ENCODE measurements around the gene BLACAT1.
"Not testable (repeated sequence)": the region's sequence is repeated elsewhere in the genome, so short reads cannot be mapped to it uniquely, and the experiment has no call there.

The BLACAT1 gene

GRCh38 chr1:205481218-205481617, 25.4 kb upstream of the BLACAT1 start:
- no peak overlapping the region for H3K9ac ChIP-seq (ENCODE audit: low read depth, low read length)
- H3K4me2 ChIP-seq (ENCODE audit: low read length): no peak overlapping the region
- no peaks in the 10 kb centered on the region for H3K4me1 ChIP-seq (ENCODE audit: control insufficient read depth, insufficient read depth, low read length)
- H3K4me3 ChIP-seq (ENCODE audit: low read length): no peak overlapping the region
- H3K36me3 ChIP-seq (ENCODE audit: insufficient read depth, low read length): no peaks in the 10 kb centered on the region
- peaks cover 51% of the 10 kb centered on the region for H3K27me3 ChIP-seq (ENCODE audit: control insufficient read depth, insufficient read depth, low read length)
- no peaks in the 10 kb centered on the region for H3K9me3 ChIP-seq (replicated peaks; ENCODE audit: low read length)

DNA sequence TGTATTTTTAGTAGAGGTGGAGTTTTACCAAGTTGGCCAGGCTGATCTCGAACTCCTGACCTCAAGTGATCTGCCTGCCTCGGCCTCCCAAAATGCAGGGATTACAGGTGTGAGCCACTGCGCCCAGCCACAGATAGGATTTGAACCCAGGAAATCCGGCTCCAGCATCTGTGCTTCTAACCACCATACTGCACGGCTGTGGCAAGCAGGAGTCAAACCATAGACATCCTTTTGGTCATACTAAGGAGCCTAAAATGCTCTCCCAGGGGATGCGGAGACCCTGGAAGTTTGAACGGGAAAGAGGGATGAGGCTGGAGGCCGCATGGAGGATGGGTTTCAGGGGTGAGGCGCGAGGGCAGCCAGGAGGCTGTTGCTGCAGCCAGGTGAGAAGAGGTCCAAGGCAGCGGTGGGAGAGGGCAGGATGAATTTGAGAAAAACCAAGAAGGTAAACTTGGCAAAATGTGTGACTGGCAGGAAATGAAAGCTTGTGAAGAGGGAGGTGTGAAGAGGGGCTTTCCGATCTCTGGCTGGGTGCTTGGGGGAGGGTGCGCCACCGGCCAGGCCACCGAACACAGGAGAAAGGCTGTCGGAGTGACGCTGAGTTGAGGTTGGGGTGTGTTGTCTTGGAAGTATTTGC, 24.6 kb upstream of the BLACAT1 start:
- Histone ChIP-seq H3K36me3 (ENCODE audit: insufficient read depth, low read length) (no peaks in the 10 kb centered on the region), H3K27me3 (ENCODE audit: control insufficient read depth, insufficient read depth, low read length) (peaks cover 52% of the 10 kb centered on the region), H3K4me1 (ENCODE audit: control insufficient read depth, insufficient read depth, low read length) (no peaks in the 10 kb centered on the region), H3K4me3 (ENCODE audit: low read length) (no peak overlapping the region), H3K9me3 (replicated peaks; ENCODE audit: low read length) (no peaks in the 10 kb centered on the region), H3K4me2 (ENCODE audit: low read length) (no peak overlapping the region), H3K9ac (ENCODE audit: low read depth, low read length) (no peak overlapping the region)

DNA sequence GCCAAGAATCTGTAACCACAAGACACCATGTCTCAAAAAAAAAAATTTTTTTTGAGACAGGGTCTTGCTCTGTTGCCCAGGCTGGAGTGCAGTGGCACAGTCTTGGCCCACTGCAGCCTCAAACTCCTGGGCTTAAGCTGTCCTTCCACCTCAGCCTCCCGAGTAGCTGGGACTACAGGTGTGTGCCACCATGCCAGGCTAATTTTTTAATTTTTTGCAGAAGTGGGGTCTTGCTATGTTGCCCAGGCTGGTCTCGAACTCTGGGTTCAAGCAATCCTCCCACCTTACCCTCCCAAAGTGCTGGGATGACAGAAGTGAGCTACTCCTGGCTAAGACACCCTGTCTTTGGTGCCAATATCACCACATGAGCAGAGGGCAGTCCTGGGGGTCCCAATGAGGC, 23.1 kb upstream of the BLACAT1 start:
- H3K4me1 ChIP-seq (ENCODE audit: control insufficient read depth, insufficient read depth, low read length); H3K9ac ChIP-seq (ENCODE audit: low read depth, low read length); H3K4me3 ChIP-seq (ENCODE audit: low read length); H3K9me3 ChIP-seq (replicated peaks; ENCODE audit: low read length); H3K4me2 ChIP-seq (ENCODE audit: low read length); H3K36me3 ChIP-seq (ENCODE audit: insufficient read depth, low read length): not testable (repeated sequence)
- H3K27me3 ChIP-seq (ENCODE audit: control insufficient read depth, insufficient read depth, low read length): peaks cover 47% of the 10 kb centered on the region

DNA sequence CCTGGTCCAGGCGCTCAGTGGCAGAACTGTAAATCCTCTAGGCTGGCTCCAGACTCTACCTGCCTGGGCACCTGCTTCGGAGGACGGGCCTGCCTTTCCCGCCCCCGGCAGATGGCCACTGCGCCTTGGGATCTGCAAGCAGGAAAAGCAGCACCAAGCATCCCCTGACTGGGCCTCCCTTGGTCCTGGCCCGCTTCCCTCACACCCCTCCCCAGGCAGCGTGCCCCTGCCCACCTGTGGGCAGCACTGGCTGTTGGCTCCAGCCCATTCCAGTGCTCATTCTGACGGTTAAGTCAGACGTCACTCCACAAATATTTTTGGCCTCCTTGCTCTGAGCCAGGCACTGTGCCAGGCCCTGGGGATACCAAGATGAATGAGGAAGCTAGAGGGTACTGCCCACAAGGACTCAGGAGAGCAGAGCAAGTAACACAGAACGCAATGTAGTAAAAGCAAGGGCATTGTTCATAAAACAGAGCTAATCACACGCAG, 22.0 kb upstream of the BLACAT1 start:
- H3K4me1 ChIP-seq (ENCODE audit: control insufficient read depth, insufficient read depth, low read length): no peaks in the 10 kb centered on the region
- H3K36me3 ChIP-seq (ENCODE audit: insufficient read depth, low read length): no peaks in the 10 kb centered on the region
- no peaks in the 10 kb centered on the region for H3K9me3 ChIP-seq (replicated peaks; ENCODE audit: low read length)
- no peak overlapping the region for H3K4me2 ChIP-seq (ENCODE audit: low read length)
- peaks cover 45% of the 10 kb centered on the region for H3K27me3 ChIP-seq (ENCODE audit: control insufficient read depth, insufficient read depth, low read length)
- no peak overlapping the region for H3K9ac ChIP-seq (ENCODE audit: low read depth, low read length)
- H3K4me3 ChIP-seq (ENCODE audit: low read length): no peak overlapping the region

- Histone ChIP-seq H3K4me2 (ENCODE audit: low read length) (no peak overlapping the region), H3K36me3 (ENCODE audit: insufficient read depth, low read length) (no peaks in the 10 kb centered on the region), H3K9me3 (replicated peaks; ENCODE audit: low read length) (no peaks in the 10 kb centered on the region), H3K9ac (ENCODE audit: low read depth, low read length) (no peak overlapping the region), H3K4me3 (ENCODE audit: low read length) (no peak overlapping the region), H3K4me1 (ENCODE audit: control insufficient read depth, insufficient read depth, low read length) (no peaks in the 10 kb centered on the region), H3K27me3 (ENCODE audit: control insufficient read depth, insufficient read depth, low read length) (peaks cover 42% of the 10 kb centered on the region)
These were observed 21.4 kb upstream of the BLACAT1 start for GRCh38 chr1:205477121-205477758.

DNA sequence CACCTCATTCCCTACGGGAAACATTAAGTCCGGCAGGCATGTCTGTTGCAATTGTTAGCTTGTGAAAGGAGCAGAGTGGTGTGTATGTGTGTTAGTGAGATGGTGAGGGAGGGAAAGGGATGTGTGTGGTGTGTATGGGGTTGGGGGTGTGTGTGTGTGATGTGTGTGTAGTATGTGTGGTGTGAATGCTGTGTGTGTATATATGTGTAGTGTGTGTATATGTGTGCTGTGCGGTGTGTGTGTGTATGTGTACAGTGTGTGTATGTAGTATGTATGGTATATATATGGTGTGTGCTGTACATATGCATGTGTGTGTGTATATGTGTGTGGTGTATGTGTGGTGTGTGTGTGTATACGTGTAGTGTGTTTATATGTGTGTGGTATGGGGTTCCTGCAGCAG, 20.8 kb upstream of the BLACAT1 start:
- Histone ChIP-seq H3K4me3 (ENCODE audit: low read length) (no peak overlapping the region), H3K9ac (ENCODE audit: low read depth, low read length) (no peak overlapping the region), H3K4me1 (ENCODE audit: control insufficient read depth, insufficient read depth, low read length) (no peaks in the 10 kb centered on the region), H3K27me3 (ENCODE audit: control insufficient read depth, insufficient read depth, low read length) (peaks cover 36% of the 10 kb centered on the region), H3K36me3 (ENCODE audit: insufficient read depth, low read length) (no peaks in the 10 kb centered on the region), H3K9me3 (replicated peaks; ENCODE audit: low read length) (no peaks in the 10 kb centered on the region), H3K4me2 (ENCODE audit: low read length) (no peak overlapping the region)

- H3K4me3 ChIP-seq (ENCODE audit: low read length): no peak overlapping the region
These were observed 20.0 kb upstream of the BLACAT1 start for GRCh38 chr1:205475855-205476254.

GRCh38 chr1:205474571-205474970, 18.7 kb upstream of the BLACAT1 start:
- Histone ChIP-seq H3K9ac (ENCODE audit: low read depth, low read length) (no peak overlapping the region), H3K4me2 (ENCODE audit: low read length) (no peak overlapping the region), H3K9me3 (replicated peaks; ENCODE audit: low read length) (no peaks in the 10 kb centered on the region), H3K36me3 (ENCODE audit: insufficient read depth, low read length) (no peaks in the 10 kb centered on the region), H3K4me1 (ENCODE audit: control insufficient read depth, insufficient read depth, low read length) (no peaks in the 10 kb centered on the region), H3K27me3 (ENCODE audit: control insufficient read depth, insufficient read depth, low read length) (peaks cover 21% of the 10 kb centered on the region), H3K4me3 (ENCODE audit: low read length) (no peak overlapping the region)

More at GRCh38 chr1:205475855-205476254, 20.0 kb upstream of the BLACAT1 start:
- no peak overlapping the region for H3K9ac ChIP-seq (ENCODE audit: low read depth, low read length)
- H3K4me1 ChIP-seq (ENCODE audit: control insufficient read depth, insufficient read depth, low read length): no peaks in the 10 kb centered on the region
- H3K9me3 ChIP-seq (replicated peaks; ENCODE audit: low read length): no peaks in the 10 kb centered on the region
- H3K4me2 ChIP-seq (ENCODE audit: low read length): no peak overlapping the region
- H3K36me3 ChIP-seq (ENCODE audit: insufficient read depth, low read length): no peaks in the 10 kb centered on the region
- H3K27me3 ChIP-seq (ENCODE audit: control insufficient read depth, insufficient read depth, low read length): peaks cover 29% of the 10 kb centered on the region

DNA sequence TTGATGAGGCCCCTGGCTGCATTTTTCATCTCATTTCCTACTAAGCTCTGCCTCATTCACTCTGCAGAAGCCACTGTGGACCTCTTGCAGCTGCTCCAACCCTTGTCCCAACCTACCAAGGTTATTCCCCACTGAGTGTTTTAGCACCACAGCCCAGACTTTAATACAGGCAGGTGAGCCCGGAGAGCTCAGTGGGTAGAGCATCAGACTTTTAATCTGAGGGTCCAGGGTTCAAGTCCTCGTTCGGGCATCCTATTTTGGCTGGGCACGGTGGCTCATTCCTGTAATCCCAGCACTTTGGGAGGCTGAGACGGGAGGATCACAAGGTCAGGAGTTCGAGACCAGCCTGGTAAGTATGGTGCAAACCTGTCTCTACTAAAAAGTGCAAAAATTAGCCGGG, 18.1 kb upstream of the BLACAT1 start:
- Histone ChIP-seq H3K4me1 (ENCODE audit: control insufficient read depth, insufficient read depth, low read length) (no peaks in the 10 kb centered on the region), H3K9me3 (replicated peaks; ENCODE audit: low read length) (no peaks in the 10 kb centered on the region), H3K4me2 (ENCODE audit: low read length) (no peak overlapping the region), H3K36me3 (ENCODE audit: insufficient read depth, low read length) (no peaks in the 10 kb centered on the region), H3K4me3 (ENCODE audit: low read length) (no peak overlapping the region), H3K27me3 (ENCODE audit: control insufficient read depth, insufficient read depth, low read length) (peaks cover 26% of the 10 kb centered on the region), H3K9ac (ENCODE audit: low read depth, low read length) (no peak overlapping the region)

- no peaks in the 10 kb centered on the region for H3K36me3 ChIP-seq (ENCODE audit: insufficient read depth, low read length)
- H3K4me1 ChIP-seq (ENCODE audit: control insufficient read depth, insufficient read depth, low read length): no peaks in the 10 kb centered on the region
- H3K27me3 ChIP-seq (ENCODE audit: control insufficient read depth, insufficient read depth, low read length): peaks cover 30% of the 10 kb centered on the region
- H3K4me2 ChIP-seq (ENCODE audit: low read length): no peak overlapping the region
- H3K4me3 ChIP-seq (ENCODE audit: low read length): no peak overlapping the region
- H3K9ac ChIP-seq (ENCODE audit: low read depth, low read length): no peak overlapping the region
- H3K9me3 ChIP-seq (replicated peaks; ENCODE audit: low read length): no peaks in the 10 kb centered on the region
These were observed 17.6 kb upstream of the BLACAT1 start for GRCh38 chr1:205473475-205473874.

DNA sequence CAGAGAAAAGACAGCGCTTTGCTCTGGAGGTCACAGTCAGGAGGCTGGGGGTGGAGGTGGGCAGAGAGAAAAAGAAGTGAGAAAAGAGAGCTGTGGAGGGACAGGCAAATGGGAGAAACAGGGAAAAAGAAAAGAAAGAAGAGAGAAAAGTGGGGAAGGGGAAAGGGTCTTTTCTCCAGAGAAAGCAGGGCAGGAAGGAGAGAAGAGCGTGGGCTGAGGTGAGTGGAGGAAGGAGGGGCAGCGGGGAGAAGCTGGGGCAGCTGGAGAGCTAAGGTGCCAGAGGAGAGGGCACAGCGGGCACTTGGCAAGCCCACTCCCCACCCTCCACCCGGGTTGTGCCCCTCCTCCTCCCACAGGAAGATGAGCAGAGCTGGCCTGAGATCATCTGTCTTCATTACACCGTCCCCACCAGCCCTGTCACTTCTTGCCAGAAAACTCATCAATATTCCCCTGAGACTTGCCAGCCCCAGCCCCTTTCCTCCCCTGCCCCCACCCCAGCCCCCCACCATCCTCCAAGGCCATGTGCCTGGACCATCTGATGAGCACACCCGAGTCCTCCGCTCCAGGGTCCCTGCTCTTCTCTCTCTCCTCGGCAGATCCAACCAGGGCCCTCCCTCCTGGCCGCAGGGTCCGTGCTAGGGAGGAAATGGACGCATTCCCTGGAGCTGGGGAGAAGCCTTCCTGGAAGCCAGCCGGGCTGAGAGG, 17.0 kb upstream of the BLACAT1 start:
- Histone ChIP-seq H3K4me3 (ENCODE audit: low read length) (no peak overlapping the region), H3K9ac (ENCODE audit: low read depth, low read length) (no peak overlapping the region), H3K4me1 (ENCODE audit: control insufficient read depth, insufficient read depth, low read length) (no peaks in the 10 kb centered on the region), H3K4me2 (ENCODE audit: low read length) (no peak overlapping the region), H3K27me3 (ENCODE audit: control insufficient read depth, insufficient read depth, low read length) (peaks cover 30% of the 10 kb centered on the region), H3K36me3 (ENCODE audit: insufficient read depth, low read length) (no peaks in the 10 kb centered on the region), H3K9me3 (replicated peaks; ENCODE audit: low read length) (no peaks in the 10 kb centered on the region)
